ENCODE data around the gene WDR62. TPM values are rescaled to one million over a fixed set of nuclear protein-coding genes. Genes with fewer than 3 reads are reported as not detected.

WDR62 gene
- total RNA-seq, 1 donor from 2014 or later = 5.1 TPM

DNA sequence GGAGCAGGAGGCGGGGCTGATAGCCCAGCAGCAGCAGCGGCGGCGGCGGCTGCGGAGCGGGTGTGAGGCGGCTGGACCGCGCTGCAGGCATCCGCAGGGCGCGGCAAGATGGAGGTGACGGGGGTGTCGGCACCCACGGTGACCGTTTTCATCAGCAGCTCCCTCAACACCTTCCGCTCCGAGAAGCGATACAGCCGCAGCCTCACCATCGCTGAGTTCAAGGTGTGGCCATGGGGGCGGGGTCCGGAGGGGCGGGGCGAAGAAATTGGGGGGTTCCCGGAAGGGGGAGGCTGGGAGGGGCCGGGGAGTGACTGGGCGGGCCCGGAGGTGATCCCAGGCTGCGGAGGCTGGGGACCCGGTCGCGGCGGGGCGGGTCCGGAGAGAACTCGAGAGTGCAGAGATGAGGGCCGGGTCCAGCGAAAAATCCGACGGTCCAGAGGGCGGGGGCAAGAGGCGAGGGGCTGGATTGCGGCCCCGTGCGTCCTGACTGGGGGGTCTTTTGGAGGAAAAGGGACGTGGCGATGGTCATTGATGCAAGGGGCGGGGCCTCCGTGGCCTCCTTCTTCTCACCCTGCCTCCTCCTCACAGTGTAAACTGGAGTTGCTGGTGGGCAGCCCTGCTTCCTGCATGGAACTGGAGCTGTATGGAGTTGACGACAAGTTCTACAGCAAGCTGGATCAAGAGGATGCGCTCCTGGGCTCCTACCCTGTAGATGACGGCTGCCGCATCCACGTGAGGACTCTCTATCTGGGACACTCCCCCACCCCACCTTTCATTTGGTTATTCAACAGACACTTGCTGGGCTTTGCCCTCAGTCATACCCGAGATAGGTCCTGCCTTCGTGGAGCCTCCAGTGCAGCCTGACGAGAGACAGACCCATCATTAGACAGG, 61.0 kb downstream of the WDR62 start, which contains the start of gene TBCB:
TSS of gene TBCB (plus strand) at position 16 of the 891 bp plus-strand sequence. CDS start at position 109, 93 bp downstream.
- Mint-ChIP-seq H3K9me3 (no peaks in the 10 kb centered on the region), H3K27ac (peak within 1 kb of the TSS; percentile 96), H3K27me3 (ENCODE audit: low read depth) (peaks cover 2% of the 10 kb centered on the region), H3K36me3 (peaks cover 19% of the 10 kb centered on the region), H3K4me3 (peak within 1 kb of the TSS; percentile 91), H3K4me1 (peaks cover 30% of the 10 kb centered on the region)
- peak in 1 of 2 experiments; percentile 51 for DNase-seq (ENCODE audit: low spot score in 2 of 2, unreplicated experiment in 2 of 2)
- TF ChIP-seq, protein P1, sequence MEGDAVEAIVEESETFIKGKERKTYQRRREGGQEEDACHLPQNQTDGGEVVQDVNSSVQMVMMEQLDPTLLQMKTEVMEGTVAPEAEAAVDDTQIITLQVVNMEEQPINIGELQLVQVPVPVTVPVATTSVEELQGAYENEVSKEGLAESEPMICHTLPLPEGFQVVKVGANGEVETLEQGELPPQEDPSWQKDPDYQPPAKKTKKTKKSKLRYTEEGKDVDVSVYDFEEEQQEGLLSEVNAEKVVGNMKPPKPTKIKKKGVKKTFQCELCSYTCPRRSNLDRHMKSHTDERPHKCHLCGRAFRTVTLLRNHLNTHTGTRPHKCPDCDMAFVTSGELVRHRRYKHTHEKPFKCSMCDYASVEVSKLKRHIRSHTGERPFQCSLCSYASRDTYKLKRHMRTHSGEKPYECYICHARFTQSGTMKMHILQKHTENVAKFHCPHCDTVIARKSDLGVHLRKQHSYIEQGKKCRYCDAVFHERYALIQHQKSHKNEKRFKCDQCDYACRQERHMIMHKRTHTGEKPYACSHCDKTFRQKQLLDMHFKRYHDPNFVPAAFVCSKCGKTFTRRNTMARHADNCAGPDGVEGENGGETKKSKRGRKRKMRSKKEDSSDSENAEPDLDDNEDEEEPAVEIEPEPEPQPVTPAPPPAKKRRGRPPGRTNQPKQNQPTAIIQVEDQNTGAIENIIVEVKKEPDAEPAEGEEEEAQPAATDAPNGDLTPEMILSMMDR (IDR thresholded peaks at IDR 0.05; ENCODE audit: unreplicated experiment) = no peak

DNA sequence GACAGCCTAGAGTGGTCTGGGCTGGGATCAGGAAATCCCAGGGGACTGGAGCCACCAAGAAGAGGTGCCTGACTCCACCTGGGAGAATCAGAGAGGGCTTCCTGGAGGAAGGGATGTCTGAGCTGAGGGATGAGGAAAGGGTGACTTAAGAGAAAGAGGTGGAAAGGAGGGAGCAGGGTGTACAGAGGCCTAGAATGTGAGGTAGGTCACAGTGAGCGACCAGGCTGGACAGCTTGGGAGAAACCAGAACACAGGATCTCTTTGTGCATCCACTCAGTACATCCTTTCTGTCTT, 61.6 kb downstream of the WDR62 start:
- Mint-ChIP-seq H3K4me1 (peaks cover 30% of the 10 kb centered on the region), H3K9me3 (no peaks in the 10 kb centered on the region), H3K27ac (peak overlapping the region; percentile 82), H3K4me3 (peak overlapping the region; percentile 91), H3K27me3 (ENCODE audit: low read depth) (peaks cover 2% of the 10 kb centered on the region), H3K36me3 (peaks cover 19% of the 10 kb centered on the region)
- DNase-seq (ENCODE audit: low spot score in 2 of 2, unreplicated experiment in 2 of 2) = no peak
- TF ChIP-seq, protein P1 (IDR thresholded peaks at IDR 0.05; ENCODE audit: unreplicated experiment) = no peak

DNA sequence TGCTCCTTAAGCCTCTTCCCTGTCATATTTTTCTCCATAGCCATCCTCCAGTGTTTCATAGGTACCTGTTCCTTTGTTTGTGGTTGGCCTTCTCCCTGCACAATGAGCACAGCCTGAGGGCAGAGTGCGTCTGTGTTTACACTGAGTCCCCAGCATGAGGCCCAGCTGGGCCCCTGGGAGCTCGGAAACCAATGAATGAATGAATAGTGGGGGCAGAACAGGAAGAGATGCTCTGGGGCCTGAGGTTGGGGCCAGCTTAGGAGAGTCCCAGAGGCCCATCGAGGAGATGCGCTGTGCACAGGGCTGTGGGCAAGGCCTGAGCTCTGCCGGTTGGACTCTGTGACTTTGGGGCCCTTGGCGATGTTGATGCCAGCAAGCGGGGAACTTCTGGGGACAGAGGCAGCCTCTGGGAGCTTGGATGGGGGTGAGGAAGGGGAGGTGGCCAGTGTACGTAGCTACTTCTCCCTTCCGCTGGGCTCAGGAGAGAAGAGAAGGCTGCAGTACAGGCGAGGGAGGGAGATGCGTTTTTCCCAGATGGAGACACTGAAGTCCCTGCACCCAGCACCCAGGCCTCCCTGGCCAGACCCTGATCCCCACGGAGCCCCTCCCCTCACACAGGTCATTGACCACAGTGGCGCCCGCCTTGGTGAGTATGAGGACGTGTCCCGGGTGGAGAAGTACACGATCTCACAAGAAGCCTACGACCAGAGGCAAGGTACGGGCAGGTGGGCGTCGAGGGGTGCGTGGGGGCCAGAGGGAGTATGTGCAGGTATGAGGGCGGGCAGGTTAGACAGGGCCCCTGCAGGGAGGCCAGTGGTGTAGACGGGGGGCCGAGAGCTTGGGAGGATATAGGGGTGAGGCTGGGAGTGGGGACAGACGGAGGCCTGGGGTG, 65.6 kb downstream of the WDR62 start:
- no peaks in the 10 kb centered on the region for H3K27me3 Mint-ChIP-seq (ENCODE audit: low read depth)
- DNase-seq (ENCODE audit: low spot score in 2 of 2, unreplicated experiment in 2 of 2) = no peak
- H3K4me3 Mint-ChIP-seq = no peak overlapping the region
- peaks cover 19% of the 10 kb centered on the region for H3K36me3 Mint-ChIP-seq
- H3K4me1 Mint-ChIP-seq = peaks cover 12% of the 10 kb centered on the region
- TF ChIP-seq, protein P1 (IDR thresholded peaks at IDR 0.05; ENCODE audit: unreplicated experiment) = no peak
- no peaks in the 10 kb centered on the region for H3K9me3 Mint-ChIP-seq
- H3K27ac Mint-ChIP-seq = peak overlapping the region; percentile 22

DNA sequence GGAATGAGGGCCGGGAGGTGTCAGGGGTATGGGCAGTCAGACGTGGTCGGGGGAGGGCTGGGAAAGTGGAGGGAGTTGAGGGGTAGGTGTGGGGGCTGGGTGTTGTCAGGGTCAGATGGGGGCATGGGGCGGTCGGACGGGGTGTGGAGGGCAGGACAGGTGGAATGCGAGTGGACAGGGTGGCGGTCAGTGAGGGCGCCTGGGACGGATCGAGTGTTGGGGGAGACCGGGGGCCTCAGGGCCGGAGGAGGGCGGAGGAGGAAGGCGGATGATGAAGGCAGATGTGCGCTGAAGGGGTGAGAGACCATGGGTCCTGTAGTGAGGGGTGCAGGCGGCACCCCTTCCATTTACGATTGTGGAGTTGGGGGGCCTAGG, 66.3 kb downstream of the WDR62 start:
- Mint-ChIP-seq H3K36me3 (peaks cover 25% of the 10 kb centered on the region), H3K4me3 (no peak overlapping the region), H3K27me3 (ENCODE audit: low read depth) (no peaks in the 10 kb centered on the region), H3K4me1 (peaks cover 11% of the 10 kb centered on the region), H3K9me3 (no peaks in the 10 kb centered on the region), H3K27ac (no peak overlapping the region)
- DNase-seq (ENCODE audit: low spot score in 2 of 2, unreplicated experiment in 2 of 2) = no peak
- TF ChIP-seq, protein P1 (IDR thresholded peaks at IDR 0.05; ENCODE audit: unreplicated experiment) = no peak

DNA sequence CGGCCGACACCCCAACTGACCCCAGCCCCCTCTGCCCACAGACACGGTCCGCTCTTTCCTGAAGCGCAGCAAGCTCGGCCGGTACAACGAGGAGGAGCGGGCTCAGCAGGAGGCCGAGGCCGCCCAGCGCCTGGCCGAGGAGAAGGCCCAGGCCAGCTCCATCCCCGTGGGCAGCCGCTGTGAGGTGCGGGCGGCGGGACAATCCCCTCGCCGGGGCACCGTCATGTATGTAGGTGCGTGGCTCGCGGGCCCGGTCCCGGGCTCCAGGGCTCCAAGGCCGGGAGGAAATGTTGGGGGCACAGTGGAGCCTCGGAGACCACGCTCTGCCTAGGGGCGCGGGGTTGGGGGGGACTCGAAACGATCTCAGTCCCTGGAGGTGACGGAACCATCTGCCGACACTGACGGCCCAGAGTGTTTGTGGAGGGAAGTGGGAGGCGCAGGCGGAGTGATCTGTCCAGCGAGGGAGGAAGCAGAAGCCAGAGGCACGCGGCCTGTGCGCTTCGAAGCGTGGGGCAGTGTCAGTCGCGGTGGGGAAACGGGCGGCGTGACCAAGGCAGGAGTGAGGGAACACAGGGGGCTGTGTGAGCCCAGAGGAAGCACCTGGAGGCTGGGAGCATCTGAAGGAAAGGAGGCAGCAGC, 66.9 kb downstream of the WDR62 start:
- no peak overlapping the region for H3K4me3 Mint-ChIP-seq
- peaks cover 7% of the 10 kb centered on the region for H3K4me1 Mint-ChIP-seq
- H3K36me3 Mint-ChIP-seq = peaks cover 24% of the 10 kb centered on the region
- H3K27me3 Mint-ChIP-seq (ENCODE audit: low read depth) = no peaks in the 10 kb centered on the region
- TF ChIP-seq, protein P1 (IDR thresholded peaks at IDR 0.05; ENCODE audit: unreplicated experiment) = no peak
- H3K27ac Mint-ChIP-seq = no peak overlapping the region
- no peak for DNase-seq (ENCODE audit: low spot score in 2 of 2, unreplicated experiment in 2 of 2)
- H3K9me3 Mint-ChIP-seq = no peaks in the 10 kb centered on the region

Measured in mesothelial cell of epicardium (in vitro differentiated cells).